DOHH2 (cell line): ENCODE results near the gene SLC8A1.

Experiments used
- H3F3A ChIP-seq: fragments of 200-600 bp; sonication (generic), shearing (Covaris generic); 2 replicates; pipeline ENCODE4 v1.6.0; 2016; ENCODE audit warnings: antibody characterized with exemption, mild to moderate bottlenecking; ENCODE audit not compliant: control insufficient read depth, insufficient read depth
- H3K27ac ChIP-seq: fragments of 200-600 bp; sonication (generic); 2 replicates; pipeline ENCODE4 v1.5.1; 2014; ENCODE audit warnings: low read depth, mild to moderate bottlenecking, low read length, moderate library complexity
- H3K27me3 ChIP-seq: fragments of 200-600 bp; sonication (generic); 2 replicates; pipeline ENCODE4 v1.6.1; 2014; ENCODE audit warnings: mild to moderate bottlenecking, low read length, mixed read lengths; ENCODE audit not compliant: control insufficient read depth
- H3K36me3 ChIP-seq: fragments of 200-600 bp; sonication (generic); 2 replicates; pipeline ENCODE4 v1.6.1; 2014; ENCODE audit warnings: mild to moderate bottlenecking, low read length, moderate library complexity, mixed read lengths; ENCODE audit not compliant: control insufficient read depth
- H3K4me1 ChIP-seq: fragments of 200-600 bp; sonication (generic); 2 replicates; pipeline ENCODE4 v1.6.1; 2014; ENCODE audit warnings: mild to moderate bottlenecking, low read length, mixed read lengths; ENCODE audit not compliant: control insufficient read depth
- H3K4me2 ChIP-seq: fragments of 200-600 bp; sonication (generic); 2 replicates; pipeline ENCODE4 v1.6.0; 2014; ENCODE audit warnings: mild to moderate bottlenecking, low read length, moderate library complexity
- H3K4me3 ChIP-seq: fragments of 200-600 bp; sonication (generic); 2 replicates; pipeline ENCODE4 v1.5.1; 2014; ENCODE audit warnings: mild to moderate bottlenecking, low read length, mixed read lengths
- H3K79me2 ChIP-seq: fragments of 200-600 bp; sonication (generic); 2 replicates; pipeline ENCODE4 v1.6.1; 2014; ENCODE audit warnings: mild to moderate bottlenecking, low read length, mixed read lengths; ENCODE audit not compliant: control insufficient read depth
- H3K9me2 ChIP-seq: fragments of 200-600 bp; sonication (generic); replicated peaks from 2 replicates; pipeline ENCODE4 v1.6.1; 2014; ENCODE audit warnings: mild to moderate bottlenecking, low read length, mixed read lengths; ENCODE audit not compliant: control insufficient read depth
- H3K9me3 ChIP-seq: fragments of 200-600 bp; sonication (generic); 2 replicates; pipeline ENCODE4 v1.6.1; 2014; ENCODE audit warnings: antibody characterized with exemption, low read length, mixed read lengths; ENCODE audit not compliant: control insufficient read depth, insufficient read depth
- H4K20me1 ChIP-seq: fragments of 200-600 bp; sonication (generic); 2 replicates; pipeline ENCODE4 v1.6.0; 2014; ENCODE audit warnings: low read depth, mild to moderate bottlenecking, antibody characterized with exemption, low read length, moderate library complexity; ENCODE audit not compliant: control insufficient read depth, insufficient read depth
- CTCF ChIP-seq: fragments of 200-600 bp; sonication (generic); IDR thresholded peaks from one replicate; pipeline ENCODE4 v1.5.1; 2014; ENCODE audit warnings: antibody characterized with exemption, mild to moderate bottlenecking, low read depth, low read length; ENCODE audit not compliant: poor library complexity, severe bottlenecking
- EZH2phosphoT487 ChIP-seq: fragments of 200-600 bp; sonication (generic); IDR thresholded peaks from 2 replicates; pipeline ENCODE4 v1.6.1; 2017; ENCODE audit warnings: borderline replicate concordance, mild to moderate bottlenecking, antibody characterized with exemption, low read length, moderate library complexity, mixed read lengths

Gene SLC8A1

GRCh38 chr2:40228310-40228709, 223.6 kb downstream of the SLC8A1 start:
- Histone ChIP-seq H3K4me2 (no peak overlapping the region), H3K27ac (no peak overlapping the region), H4K20me1 (no peaks in the 10 kb centered on the region), H3K79me2 (no peaks in the 10 kb centered on the region), H3K4me3 (no peak overlapping the region), H3K9me3 (no peaks in the 10 kb centered on the region), H3K27me3 (no peaks in the 10 kb centered on the region), H3K4me1 (peaks cover 9% of the 10 kb centered on the region), H3K36me3 (peaks cover 3% of the 10 kb centered on the region; the same call in 1 of the 2 replicates), H3F3A (no peaks in the 10 kb centered on the region), H3K9me2 (no peaks in the 10 kb centered on the region)
- no peak for TF ChIP-seq CTCF
- TF ChIP-seq EZH2phosphoT487: no peak

DNA sequence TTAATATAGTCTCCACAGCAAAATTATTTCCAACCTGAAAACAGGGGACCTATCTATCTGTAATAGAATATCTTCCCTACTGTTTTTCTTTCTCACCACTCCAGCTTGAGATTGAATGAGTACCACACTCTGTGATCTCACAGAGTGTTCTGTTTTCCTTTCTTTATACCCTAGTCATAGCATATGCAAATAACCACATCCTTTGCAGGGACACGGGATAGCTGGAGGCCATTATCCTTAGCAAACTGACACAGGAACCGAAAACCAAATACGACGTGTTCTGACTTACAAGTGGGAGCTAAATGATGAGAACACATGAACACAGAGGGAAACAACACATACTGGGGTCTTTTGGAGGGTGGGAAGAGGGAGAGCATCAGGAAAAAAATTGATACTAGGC, 224.7 kb downstream of the SLC8A1 start:
- Histone ChIP-seq H3K4me3 (no peak overlapping the region), H3K36me3 (peaks cover 3% of the 10 kb centered on the region; the same call in 1 of the 2 replicates), H3F3A (no peaks in the 10 kb centered on the region), H3K9me3 (no peaks in the 10 kb centered on the region), H3K9me2 (no peaks in the 10 kb centered on the region), H3K27me3 (no peaks in the 10 kb centered on the region), H4K20me1 (no peaks in the 10 kb centered on the region), H3K79me2 (no peaks in the 10 kb centered on the region), H3K27ac (no peak overlapping the region), H3K4me1 (peaks cover 9% of the 10 kb centered on the region), H3K4me2 (no peak overlapping the region)
- TF ChIP-seq CTCF: no peak
- no peak for TF ChIP-seq EZH2phosphoT487

GRCh38 chr2:40226637-40227036, 225.3 kb downstream of the SLC8A1 start:
- Histone ChIP-seq H3K9me2 (no peaks in the 10 kb centered on the region), H3K36me3 (peaks cover 3% of the 10 kb centered on the region; the same call in 1 of the 2 replicates), H3K9me3 (no peaks in the 10 kb centered on the region), H3K79me2 (no peaks in the 10 kb centered on the region), H3K27me3 (no peaks in the 10 kb centered on the region), H3K27ac (no peak overlapping the region), H3K4me3 (no peak overlapping the region), H4K20me1 (no peaks in the 10 kb centered on the region), H3K4me1 (peaks cover 9% of the 10 kb centered on the region), H3F3A (no peaks in the 10 kb centered on the region), H3K4me2 (no peak overlapping the region)
- no peak for TF ChIP-seq CTCF
- TF ChIP-seq EZH2phosphoT487: no peak
